H9 (cell line): Measurements from ENCODE around the gene HSD17B13. TPM values are rescaled to one million over a fixed set of nuclear protein-coding genes. Genes with fewer than 3 reads are reported as not detected.

Experiments used
- DNase-seq: peaks from one replicate; pipeline ENCODE4 v3.0.0-alpha.2; 2017
- H2AFZ ChIP-seq: one replicate; pipeline ENCODE4 v1.6.1; 2013; ENCODE audit warnings: mild to moderate bottlenecking, low read length, control low read depth, moderate library complexity
- H2AK5ac ChIP-seq: 2 replicates; pipeline ENCODE4 v1.6.1; 2013; ENCODE audit warnings: low read length, control low read depth, mixed read lengths; ENCODE audit not compliant: insufficient read length
- H2BK120ac ChIP-seq: one replicate; pipeline ENCODE4 v1.6.1; 2013; ENCODE audit warnings: low read depth, mild to moderate bottlenecking, low read length, control low read depth, inconsistent platforms; ENCODE audit not compliant: poor library complexity, severe bottlenecking
- H2BK12ac ChIP-seq: 2 replicates; pipeline ENCODE4 v1.6.1; 2013; ENCODE audit warnings: low read length, control low read depth, mixed read lengths, low read depth; ENCODE audit not compliant: insufficient read length
- H2BK15ac ChIP-seq: 2 replicates; pipeline ENCODE4 v1.6.1; 2013; ENCODE audit warnings: low read depth, low read length, control low read depth
- H2BK20ac ChIP-seq: one replicate; pipeline ENCODE4 v1.6.1; 2013; ENCODE audit warnings: low read depth, mild to moderate bottlenecking, low read length, control low read depth, inconsistent platforms; ENCODE audit not compliant: poor library complexity, severe bottlenecking
- H2BK5ac ChIP-seq: 2 replicates; pipeline ENCODE4 v1.6.1; 2013; ENCODE audit warnings: low read length, control low read depth, mixed read lengths; ENCODE audit not compliant: insufficient read length
- H3K14ac ChIP-seq: 2 replicates; pipeline ENCODE4 v1.6.1; 2013; ENCODE audit warnings: low read length, control low read depth; ENCODE audit not compliant: insufficient read depth
- H3K18ac ChIP-seq: 2 replicates; pipeline ENCODE4 v1.6.1; 2013; ENCODE audit warnings: low read depth, mild to moderate bottlenecking, mixed read lengths, low read length, control low read depth; ENCODE audit not compliant: insufficient read length
- H3K23ac ChIP-seq: 2 replicates; pipeline ENCODE4 v1.6.1; 2013; ENCODE audit warnings: low read length, control low read depth, mixed read lengths, low read depth; ENCODE audit not compliant: insufficient read length
- H3K23me2 ChIP-seq: 2 replicates; pipeline ENCODE4 v1.6.1; 2013; ENCODE audit warnings: low read depth, mild to moderate bottlenecking, mixed read lengths, low read length, control low read depth; ENCODE audit not compliant: insufficient read length, poor library complexity, severe bottlenecking
- H3K27ac ChIP-seq: 2 replicates; pipeline ENCODE4 v1.5.1; 2013; ENCODE audit warnings: low read length, control low read depth, mixed read lengths, low read depth; ENCODE audit not compliant: insufficient read length
- H3K27me3 ChIP-seq: 2 replicates; pipeline ENCODE4 v1.6.1; 2013; ENCODE audit warnings: low read length, control low read depth, inconsistent platforms; ENCODE audit not compliant: insufficient read depth
- H3K4ac ChIP-seq: 2 replicates; pipeline ENCODE4 v1.6.1; 2013; ENCODE audit warnings: low read depth, mild to moderate bottlenecking, control low read depth, inconsistent platforms, low read length, moderate library complexity
- H3K4me1 ChIP-seq: 2 replicates; pipeline ENCODE4 v1.6.1; 2013; ENCODE audit warnings: low read length, control low read depth, inconsistent platforms; ENCODE audit not compliant: insufficient read depth
- H3K4me2 ChIP-seq: 2 replicates; pipeline ENCODE4 v1.6.1; 2013; ENCODE audit warnings: low read length, control low read depth, mixed read lengths; ENCODE audit not compliant: insufficient read length, insufficient read depth
- H3K56ac ChIP-seq: 2 replicates; pipeline ENCODE4 v1.6.1; 2013; ENCODE audit warnings: low read depth, mild to moderate bottlenecking, mixed read lengths, low read length, control low read depth; ENCODE audit not compliant: insufficient read length
- H3K79me1 ChIP-seq: 2 replicates; pipeline ENCODE4 v1.6.1; 2013; ENCODE audit warnings: low read depth, mild to moderate bottlenecking, moderate library complexity, low read length, control low read depth, inconsistent platforms; ENCODE audit not compliant: insufficient read depth, poor library complexity, severe bottlenecking
- H3K79me2 ChIP-seq: 2 replicates; pipeline ENCODE4 v1.6.1; 2013; ENCODE audit warnings: low read length, control low read depth, inconsistent platforms; ENCODE audit not compliant: insufficient read depth
- H3K9ac ChIP-seq: 2 replicates; pipeline ENCODE4 v1.6.1; 2013; ENCODE audit warnings: low read length, control low read depth, mixed read lengths; ENCODE audit not compliant: insufficient read length; ENCODE audit errors: extremely low read depth
- H3K9me3 ChIP-seq: one replicate; pipeline ENCODE4 v1.6.1; 2013; ENCODE audit warnings: low read depth, low read length, inconsistent platforms; ENCODE audit not compliant: control insufficient read depth
- H3T11ph ChIP-seq: one replicate; pipeline ENCODE4 v1.6.1; 2013; ENCODE audit warnings: mild to moderate bottlenecking, low read length, control low read depth, inconsistent platforms
- H4K20me1 ChIP-seq: one replicate; pipeline ENCODE4 v1.6.1; 2013; ENCODE audit not compliant: control insufficient read depth, insufficient read length, insufficient read depth
- H4K5ac ChIP-seq: 2 replicates; pipeline ENCODE4 v1.6.1; 2013; ENCODE audit warnings: low read depth, mild to moderate bottlenecking, mixed read lengths, low read length, control low read depth; ENCODE audit not compliant: insufficient read length
- H4K8ac ChIP-seq: replicated peaks from 2 replicates; pipeline ENCODE4 v1.6.1; 2013; ENCODE audit warnings: low read length, control low read depth, mixed read lengths, low read depth; ENCODE audit not compliant: insufficient read length
- H4K91ac ChIP-seq: 2 replicates; pipeline ENCODE4 v1.6.1; 2013; ENCODE audit warnings: low read depth, mild to moderate bottlenecking, moderate library complexity, mixed read lengths, low read length, control low read depth; ENCODE audit not compliant: insufficient read length
- H3K27ac Mint-ChIP-seq, 3 experiments: 2 replicates in 2 of 3; 3 replicates in 1 of 3; pipeline ENCODE4 v1.8.0; 2020 to 2021; ENCODE audit warnings: mixed read lengths in 3 of 3, mild to moderate bottlenecking in 1 of 3, moderate library complexity in 1 of 3
- H3K27me3 Mint-ChIP-seq: 2 replicates; pipeline ENCODE4 v1.8.0; 2021; ENCODE audit warnings: low read depth, mild to moderate bottlenecking, moderate library complexity, mixed read lengths
- H3K36me3 Mint-ChIP-seq, 3 experiments: 2 replicates in 2 of 3; 3 replicates in 1 of 3; pipeline ENCODE4 v1.8.0; 2020 to 2021; ENCODE audit warnings: low read depth in 3 of 3, mixed read lengths in 3 of 3; ENCODE audit not compliant: insufficient read depth in 1 of 3
- H3K4me1 Mint-ChIP-seq, 2 experiments: 2 replicates each; pipeline ENCODE4 v1.8.0; 2020; ENCODE audit warnings: mixed read lengths in 2 of 2
- H3K4me3 Mint-ChIP-seq, 2 experiments: 2 replicates in 1 of 2; 3 replicates in 1 of 2; pipeline ENCODE4 v1.8.0; 2020 to 2021; ENCODE audit warnings: mild to moderate bottlenecking in 2 of 2, mixed read lengths in 2 of 2, moderate library complexity in 1 of 2
- H3K9me3 Mint-ChIP-seq, 2 experiments: 2 replicates in 1 of 2; 3 replicates in 1 of 2; pipeline ENCODE4 v1.8.0; 2020; ENCODE audit warnings: mild to moderate bottlenecking in 2 of 2, mixed read lengths in 2 of 2, moderate library complexity in 1 of 2
- WGBS: extraction: QIAGEN DNeasy Blood & Tissue Kit; methylation state at CpG from one replicate; pipeline ENCODE4 v1.1.7; 2013; ENCODE audit warnings: missing lambda C conversion rate, low lambda C conversion rate, mixed read lengths; ENCODE audit not compliant: insufficient read length; ENCODE audit errors: extremely low coverage; 5-methylcytosine and 5-hydroxymethylcytosine counted together
- total RNA-seq: library from RNA; stranded (reverse); gene quantifications from 2 replicates; pipeline ENCODE4 v1.2.1, GENCODE V29; 2021
- TF ChIP-seq, protein P1 (sequence below): fragments of 200-600 bp; sonication (generic); conservative IDR thresholded peaks from 3 replicates; pipeline ENCODE4 v1.8.0; 2021; ENCODE audit warnings: antibody characterized with exemption, mild to moderate bottlenecking

HSD17B13 gene
- total RNA-seq, 1 experiment from 2014 or later = not detected

DNA sequence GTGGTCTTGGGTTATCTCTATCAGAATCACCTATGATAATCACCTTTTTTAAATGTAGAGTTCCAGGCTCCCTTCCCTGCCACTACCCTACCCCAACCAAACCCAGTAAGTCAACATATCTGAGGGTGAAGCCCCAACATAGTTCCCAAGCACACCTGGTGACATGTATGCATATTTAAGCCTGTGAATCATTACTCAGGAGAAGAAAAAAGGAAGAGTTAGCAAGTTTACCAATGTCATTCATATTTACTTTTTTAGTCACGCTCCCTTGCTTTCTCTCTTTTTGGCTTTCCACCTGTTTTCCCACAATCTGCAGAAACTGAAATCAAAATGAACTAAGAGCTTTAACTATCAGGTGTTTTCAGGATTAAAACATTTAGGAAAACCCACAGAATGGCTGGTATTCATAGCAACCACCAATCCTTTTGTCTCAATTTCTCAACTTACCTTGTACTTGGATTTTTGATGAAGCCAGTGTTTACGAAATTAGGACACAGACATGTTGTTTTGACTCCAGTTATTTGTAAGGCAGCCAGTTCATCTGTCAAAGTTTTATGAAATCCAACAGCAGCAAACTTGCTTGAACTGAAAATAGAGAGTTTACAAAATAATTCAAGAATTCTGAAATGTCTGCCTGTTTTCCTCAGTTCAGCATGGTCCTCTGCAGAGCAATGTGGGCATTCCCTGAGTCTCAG lies 34.3 kb upstream of the HSD17B13 start:
- H3K27me3 ChIP-seq = no peaks in the 10 kb centered on the region
- H4K5ac ChIP-seq = no peak overlapping the region
- H3K4me1 Mint-ChIP-seq = peaks cover 6 to 15% of the 10 kb centered on the region in 2 experiments
- no peaks in the 10 kb centered on the region for H3K9me3 ChIP-seq
- H2AK5ac ChIP-seq = no peak overlapping the region
- no peaks in the 10 kb centered on the region for H3K79me2 ChIP-seq
- H2BK5ac ChIP-seq = no peak overlapping the region
- H3K4me2 ChIP-seq = no peak overlapping the region
- TF ChIP-seq, protein P1, sequence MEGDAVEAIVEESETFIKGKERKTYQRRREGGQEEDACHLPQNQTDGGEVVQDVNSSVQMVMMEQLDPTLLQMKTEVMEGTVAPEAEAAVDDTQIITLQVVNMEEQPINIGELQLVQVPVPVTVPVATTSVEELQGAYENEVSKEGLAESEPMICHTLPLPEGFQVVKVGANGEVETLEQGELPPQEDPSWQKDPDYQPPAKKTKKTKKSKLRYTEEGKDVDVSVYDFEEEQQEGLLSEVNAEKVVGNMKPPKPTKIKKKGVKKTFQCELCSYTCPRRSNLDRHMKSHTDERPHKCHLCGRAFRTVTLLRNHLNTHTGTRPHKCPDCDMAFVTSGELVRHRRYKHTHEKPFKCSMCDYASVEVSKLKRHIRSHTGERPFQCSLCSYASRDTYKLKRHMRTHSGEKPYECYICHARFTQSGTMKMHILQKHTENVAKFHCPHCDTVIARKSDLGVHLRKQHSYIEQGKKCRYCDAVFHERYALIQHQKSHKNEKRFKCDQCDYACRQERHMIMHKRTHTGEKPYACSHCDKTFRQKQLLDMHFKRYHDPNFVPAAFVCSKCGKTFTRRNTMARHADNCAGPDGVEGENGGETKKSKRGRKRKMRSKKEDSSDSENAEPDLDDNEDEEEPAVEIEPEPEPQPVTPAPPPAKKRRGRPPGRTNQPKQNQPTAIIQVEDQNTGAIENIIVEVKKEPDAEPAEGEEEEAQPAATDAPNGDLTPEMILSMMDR = no peak
- no peak overlapping the region for H3K56ac ChIP-seq
- H3K18ac ChIP-seq = no peak overlapping the region
- no peak overlapping the region for H2BK15ac ChIP-seq
- WGBS = no CpG with 5 or more reads among the region's 2 CpGs
- H3K14ac ChIP-seq = no peak overlapping the region
- H2AFZ ChIP-seq = no peak overlapping the region
- no peaks in the 10 kb centered on the region for H3K23me2 ChIP-seq
- no peaks in the 10 kb centered on the region for H3K27me3 Mint-ChIP-seq
- no peak overlapping the region for H4K8ac ChIP-seq
- H3K4me3 Mint-ChIP-seq = no peak overlapping the region
- no peak overlapping the region for H4K91ac ChIP-seq
- H2BK20ac ChIP-seq = no peak overlapping the region
- H2BK12ac ChIP-seq = no peak overlapping the region
- H3K27ac ChIP-seq = peak overlapping the region; percentile 23
- no peaks in the 10 kb centered on the region for H4K20me1 ChIP-seq
- no peaks in the 10 kb centered on the region; a peak in 2 of 5 replicates for H3K9me3 Mint-ChIP-seq
- H3K9ac ChIP-seq = no peak overlapping the region
- H3K4me1 ChIP-seq = peaks cover 5% of the 10 kb centered on the region; the same call in 1 of the 2 replicates
- H3K4ac ChIP-seq = no peak overlapping the region
- H3K79me1 ChIP-seq = no peaks in the 10 kb centered on the region
- peaks cover 4 to 10% (median 4%) of the 10 kb centered on the region in 3 experiments; a peak in 5 of 7 replicates for H3K36me3 Mint-ChIP-seq
- DNase-seq = no peak
- no peak overlapping the region for H3K23ac ChIP-seq
- no peak overlapping the region for H2BK120ac ChIP-seq
- H3K27ac Mint-ChIP-seq = peak overlapping the region; percentile 40 to 74 (median 46); a peak in 2 of 7 replicates
- H3T11ph ChIP-seq = no peak overlapping the region
